GM18502 (cell line): ENCODE results near the gene PIGR.
A peak's percentile ranks its signal among the peaks of the same experiment; 100 is the strongest.

Experiments used
- ATAC-seq: cut with Tn5 transposase; IDR thresholded peaks from one replicate; pipeline ENCODE4 v1.9.1; 2021; ENCODE audit warnings: mild to moderate bottlenecking; ENCODE audit not compliant: unreplicated experiment, poor library complexity

Gene PIGR

DNA sequence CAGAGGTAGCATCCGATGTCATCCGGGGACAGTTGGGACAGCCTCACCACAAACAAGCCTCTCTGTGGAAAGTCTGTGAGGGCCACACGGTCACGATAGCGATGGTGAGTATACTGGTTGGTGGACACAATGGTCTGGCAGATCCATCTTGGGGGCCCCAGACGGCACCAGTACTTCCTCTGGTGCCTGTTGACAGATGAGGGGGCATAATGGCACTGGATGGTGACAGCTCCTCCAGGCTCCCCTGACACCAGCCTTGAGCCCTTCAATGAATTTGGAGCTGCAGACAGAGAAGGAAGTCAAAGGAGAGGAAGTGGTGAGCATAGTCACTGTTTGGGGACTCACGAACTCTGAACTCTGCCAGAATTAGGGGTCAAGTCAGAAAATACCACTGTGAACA lies 16.0 kb upstream of the PIGR start:
- no peak for ATAC-seq

DNA sequence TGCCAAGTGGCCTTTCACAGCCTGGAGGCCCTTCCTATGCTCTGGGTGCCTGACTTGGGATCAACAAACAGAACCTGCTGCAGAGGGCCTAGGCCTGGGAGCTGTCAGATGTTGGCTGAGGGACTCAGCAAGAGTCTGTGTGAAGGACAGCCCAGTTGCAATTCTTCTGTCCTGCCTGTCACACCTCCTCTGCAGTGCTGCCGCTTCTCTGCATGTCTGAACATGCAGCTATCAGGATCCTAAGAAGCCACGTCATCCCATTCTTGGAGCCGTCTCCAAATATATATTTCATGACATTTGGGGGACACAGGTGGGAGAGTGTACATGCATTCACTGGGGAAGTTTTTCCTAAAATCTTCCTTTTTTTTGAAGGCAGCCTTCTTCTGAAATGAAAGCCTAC lies 15.4 kb upstream of the PIGR start:
- ATAC-seq, result no peak

DNA sequence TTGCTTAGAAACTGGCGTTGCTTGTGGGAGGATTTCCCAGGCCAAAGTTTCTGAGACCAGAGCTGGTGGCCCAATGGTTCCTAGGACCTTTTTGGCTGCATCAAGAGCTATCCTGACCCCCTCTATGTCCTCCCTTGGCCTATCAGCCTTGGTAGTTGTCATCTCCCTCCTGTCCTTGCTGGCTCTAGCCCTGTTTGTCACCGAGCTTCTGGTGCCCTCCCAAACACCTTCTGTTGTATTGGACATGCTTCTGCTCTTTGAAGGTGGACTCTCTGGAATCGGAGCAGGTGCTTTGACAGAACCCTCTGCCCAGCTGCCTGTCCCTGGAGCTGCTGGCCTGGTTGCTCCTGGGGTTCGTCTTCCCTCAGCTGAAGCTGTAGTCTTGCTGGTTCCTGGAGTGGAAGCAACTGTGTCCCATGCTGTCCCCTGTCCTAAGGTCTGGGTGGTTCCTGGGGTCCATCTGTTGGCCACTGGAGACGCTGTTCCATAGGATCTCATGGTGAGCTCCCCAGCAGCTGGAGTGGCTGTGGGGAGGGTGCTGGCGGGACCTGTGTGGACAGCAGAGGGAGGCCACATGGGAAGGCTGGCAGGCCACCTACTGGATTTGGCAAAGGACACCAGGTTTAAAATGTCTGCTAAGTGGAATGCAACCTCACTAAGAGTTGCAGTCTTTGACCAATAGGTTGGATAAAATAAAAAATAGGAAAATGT lies 14.6 kb upstream of the PIGR start:
- no peak for ATAC-seq

DNA sequence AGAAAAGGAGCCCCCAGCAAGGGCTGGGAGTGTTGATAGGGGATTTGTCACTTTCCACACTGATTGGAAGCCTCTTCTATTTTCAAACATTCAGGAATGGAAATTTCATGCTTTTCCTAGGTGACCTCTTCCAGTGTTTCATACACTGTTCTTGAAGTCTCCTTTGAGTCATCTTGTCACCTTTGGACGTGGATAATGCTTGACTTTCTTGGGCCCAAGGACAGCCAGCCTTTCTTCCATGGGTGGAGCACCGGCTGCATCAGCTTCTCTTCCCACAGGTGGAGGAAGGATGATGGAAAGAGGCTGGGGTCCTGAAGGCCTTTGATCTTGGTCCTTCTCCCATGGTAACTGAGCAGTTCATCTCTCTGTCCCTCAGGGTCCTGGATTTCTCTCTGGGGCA lies 11.9 kb upstream of the PIGR start:
- no peak for ATAC-seq

DNA sequence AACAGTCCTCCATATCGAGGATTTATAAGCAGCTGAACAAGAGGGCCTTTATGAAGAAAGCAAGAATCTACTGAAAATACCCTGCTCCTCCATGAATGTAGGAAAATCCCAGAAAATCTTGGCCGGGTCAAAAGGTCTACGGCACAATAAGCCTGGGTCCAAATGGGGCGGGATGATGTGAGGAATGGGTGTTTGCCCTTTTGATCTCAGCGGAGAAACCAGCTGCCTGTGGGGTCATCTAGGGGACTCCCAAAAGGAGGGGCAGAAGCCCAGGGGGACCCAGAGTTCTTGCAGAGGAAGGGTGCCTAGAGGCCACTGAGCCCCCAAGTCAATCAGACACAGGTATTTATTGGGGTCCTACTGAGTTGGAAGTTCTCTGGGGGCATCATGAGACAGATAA lies 11.4 kb upstream of the PIGR start:
- no peak for ATAC-seq

DNA sequence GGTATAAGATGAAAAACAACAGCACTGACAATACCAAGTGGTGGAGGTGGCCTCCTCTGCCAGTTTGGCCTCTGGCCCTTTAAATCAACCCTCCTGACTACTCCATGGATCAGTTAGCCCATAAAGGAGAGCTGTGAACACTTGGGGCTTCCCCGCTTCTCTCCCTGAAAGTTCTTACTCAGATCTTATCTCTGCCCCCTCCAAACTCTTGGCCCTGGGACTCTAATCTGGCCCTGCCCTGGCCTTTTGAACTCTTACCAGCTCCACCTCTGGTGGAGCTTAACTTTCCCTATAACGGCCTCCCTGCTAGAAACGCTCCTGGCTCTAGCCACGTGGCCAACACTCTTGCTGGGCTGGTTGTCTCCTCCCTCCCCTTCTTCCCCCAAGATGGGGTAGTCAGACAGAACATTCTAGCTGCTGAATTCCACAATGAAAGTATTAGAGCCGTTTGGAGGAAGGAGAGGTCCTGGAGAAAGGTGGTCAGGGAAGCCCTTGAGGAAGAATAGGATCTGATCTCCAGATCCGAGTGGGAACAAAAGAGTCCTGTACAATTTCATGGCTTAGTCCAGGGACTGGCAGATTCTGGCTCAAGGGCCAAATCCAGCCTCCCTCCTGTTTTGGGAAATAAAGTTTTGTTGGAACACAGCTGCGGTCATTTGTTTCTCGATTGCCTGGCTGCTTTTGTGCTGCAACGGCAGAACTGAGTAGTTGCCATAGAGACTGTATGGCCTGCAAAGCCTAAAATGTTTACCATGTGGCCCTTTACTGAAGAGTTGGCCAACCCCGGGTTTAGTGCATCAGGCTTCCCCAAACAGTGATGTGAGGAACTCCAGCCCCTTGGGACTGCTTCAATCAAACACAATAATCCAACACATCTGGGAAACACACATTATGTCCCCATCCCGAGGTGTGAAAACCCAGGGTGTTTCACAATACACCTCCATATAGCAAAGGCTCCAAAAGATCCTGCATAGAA lies 9.5 kb upstream of the PIGR start:
- ATAC-seq, result peak; percentile 49

DNA sequence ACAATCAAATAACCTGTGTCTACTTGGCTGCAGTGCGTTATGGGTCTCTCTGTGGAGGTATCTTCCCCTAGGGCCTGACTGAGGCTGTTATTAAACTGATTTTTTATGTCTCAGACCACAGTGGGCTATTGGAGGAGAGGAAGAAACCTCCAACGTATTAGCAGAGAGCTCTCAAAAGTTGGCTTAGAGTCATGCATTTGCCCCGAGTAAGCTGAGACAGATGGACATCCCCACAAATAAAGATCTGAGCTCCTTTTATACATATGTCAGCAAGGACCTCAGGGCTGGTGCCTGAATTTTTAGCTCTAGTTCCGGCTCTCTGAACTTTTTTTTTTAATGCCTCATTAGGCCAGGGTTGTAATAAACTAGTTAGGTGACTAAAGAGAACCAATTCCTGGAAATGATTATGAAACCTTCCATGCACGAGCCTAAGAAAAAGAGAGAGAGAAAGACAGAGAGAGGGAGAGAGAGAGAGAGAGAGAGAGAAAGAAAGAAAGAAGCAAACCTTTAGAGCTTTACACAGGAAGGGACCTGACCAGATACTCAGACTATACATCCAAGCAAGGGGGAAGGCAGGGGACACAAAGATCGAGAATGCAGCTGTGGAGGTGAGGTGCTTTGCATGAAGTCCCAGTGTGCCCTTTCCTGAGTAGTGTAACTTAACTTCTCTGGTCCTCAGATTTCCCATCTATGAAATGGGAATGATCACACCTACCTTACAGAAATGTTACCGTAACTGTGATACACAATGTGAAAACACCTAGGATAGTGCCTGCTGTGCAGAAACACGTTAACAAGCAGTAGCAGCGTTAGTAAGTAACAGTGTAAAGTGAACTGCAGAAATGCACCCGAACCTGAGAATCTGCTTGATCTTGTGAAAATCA lies 8.4 kb upstream of the PIGR start:
- ATAC-seq, result no peak

DNA sequence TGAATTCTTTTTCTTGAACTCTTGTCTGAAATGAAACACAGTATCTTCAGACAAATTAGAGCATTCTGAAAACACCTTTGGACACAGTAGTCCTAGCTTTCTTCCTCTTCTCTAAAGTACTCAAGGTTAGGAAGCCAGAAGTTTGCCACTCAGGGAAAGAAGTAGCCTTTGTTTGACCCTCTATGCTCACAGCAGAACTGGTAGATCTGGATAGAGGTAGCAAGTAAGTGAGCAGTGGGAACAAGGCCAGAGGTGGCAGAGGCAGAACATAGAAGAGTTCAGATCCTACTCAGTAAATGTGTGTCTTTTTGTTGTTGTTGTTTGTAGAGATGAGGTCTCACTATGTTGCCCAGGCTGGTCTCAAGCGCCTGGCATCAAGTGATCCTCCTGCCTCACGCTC lies 7.4 kb upstream of the PIGR start:
- ATAC-seq, result no peak

DNA sequence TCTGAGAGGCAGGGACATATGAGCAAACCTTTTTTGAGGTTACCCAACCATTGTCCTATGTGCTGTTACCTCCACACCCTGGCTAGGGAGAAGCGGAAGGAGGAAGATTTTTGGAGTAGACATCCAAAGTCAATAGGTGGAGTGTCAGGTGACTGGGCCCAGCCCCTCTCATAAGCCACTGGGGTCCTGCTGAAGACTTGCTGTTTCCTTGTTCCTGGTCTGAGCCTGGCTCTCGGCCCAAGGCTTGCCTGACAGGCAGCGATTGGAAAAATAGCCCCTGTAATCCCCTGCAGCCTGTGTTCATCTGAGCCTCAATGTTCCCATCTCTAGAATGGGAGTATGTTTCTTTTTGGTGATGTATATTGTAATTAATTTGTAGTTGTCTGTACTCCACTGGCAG lies 6.9 kb upstream of the PIGR start:
- no peak for ATAC-seq

DNA sequence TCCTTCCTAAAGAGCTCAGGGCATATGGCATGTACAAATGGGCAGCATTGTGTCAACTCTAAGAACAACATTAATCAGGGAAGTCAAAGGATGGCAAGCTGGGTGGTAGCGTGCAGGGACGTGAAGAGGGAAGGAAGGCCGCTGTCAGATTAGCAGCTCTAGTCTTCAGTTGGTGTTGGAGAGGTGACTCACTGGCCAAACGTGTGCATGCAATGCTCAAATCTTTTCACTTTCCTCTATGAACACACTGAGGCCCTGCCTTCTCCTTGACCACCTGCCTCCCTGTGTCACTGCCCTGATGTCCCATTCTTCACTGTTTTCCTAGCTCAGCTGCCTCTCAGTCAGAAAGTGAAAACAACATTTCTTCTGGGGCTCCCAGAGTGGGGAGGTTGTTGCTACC lies 5.9 kb upstream of the PIGR start:
- ATAC-seq, result no peak

DNA sequence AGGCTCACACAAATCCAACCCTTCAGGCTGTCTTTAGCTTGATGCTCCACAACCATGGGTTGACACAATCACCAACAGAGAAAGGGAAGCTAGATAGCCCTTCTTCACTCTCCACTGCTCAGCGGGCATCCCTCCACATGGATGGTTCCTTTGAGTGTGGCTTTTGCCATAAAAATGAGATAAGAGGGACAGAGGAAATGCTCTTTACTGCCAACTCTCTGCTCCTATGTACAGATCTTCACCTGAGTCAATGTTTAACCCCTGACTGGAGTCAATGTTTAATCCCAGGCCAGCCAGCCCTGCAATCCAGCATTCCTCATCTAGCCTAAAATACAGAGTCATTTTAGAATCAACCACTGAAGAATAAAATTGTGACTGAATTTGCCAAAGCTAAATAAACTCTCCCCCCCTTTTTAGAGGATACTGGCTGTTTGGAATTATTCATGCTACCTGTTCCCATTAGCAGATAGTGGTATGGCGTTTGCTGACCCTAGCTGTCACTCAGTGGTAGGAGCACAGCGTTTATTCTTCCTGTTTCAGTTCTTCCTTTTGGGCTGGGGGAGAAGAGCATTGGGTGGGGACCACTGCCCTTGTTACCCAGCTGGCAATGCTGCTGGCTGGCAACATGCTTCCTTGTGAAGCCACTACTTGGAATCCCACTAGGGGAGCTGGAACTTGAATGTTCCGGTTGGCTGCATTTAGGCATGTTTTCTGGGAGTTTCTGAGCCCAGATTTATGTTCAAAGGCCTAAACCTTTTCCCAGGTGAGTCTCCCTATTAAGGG lies 5.2 kb upstream of the PIGR start:
- ATAC-seq, result no peak

DNA sequence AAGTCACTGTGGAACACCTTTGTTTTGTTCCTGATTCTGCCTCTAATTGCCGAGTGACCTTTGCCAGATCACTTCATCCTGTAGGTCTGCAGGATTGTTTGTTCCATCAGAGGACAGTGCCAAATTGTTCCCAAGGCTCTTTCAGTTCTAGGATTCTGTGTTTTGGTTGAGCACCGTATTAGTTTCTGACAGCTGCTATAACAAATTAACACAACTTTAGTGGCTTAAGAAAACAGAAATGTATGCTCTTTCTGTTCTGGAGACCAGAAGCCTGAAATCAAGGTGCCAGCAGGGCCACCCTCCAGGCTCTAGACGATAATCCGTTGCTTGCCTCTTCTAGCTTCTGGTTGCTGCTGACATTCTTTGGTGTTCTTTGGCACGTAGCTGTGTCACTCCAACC lies 3.4 kb upstream of the PIGR start:
- no peak for ATAC-seq

DNA sequence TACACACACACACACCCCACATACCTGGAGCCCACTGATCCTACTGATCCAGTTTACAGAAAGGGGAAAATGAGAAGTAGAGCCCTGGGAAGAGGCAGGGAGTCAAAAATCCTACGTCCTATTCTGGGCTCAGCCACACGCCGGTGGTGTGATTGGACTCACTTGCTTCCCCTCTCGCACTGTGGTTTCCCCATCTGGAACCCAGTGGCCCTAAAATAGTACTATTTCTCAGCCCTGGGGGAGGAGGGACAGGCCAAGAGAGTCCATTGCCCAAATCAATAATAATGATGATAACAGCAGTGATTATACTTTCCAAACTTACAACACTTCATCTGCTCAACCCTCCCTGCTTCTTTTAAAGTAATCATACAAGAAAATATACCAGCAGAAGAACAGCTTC lies 2.9 kb upstream of the PIGR start:
- no peak for ATAC-seq

DNA sequence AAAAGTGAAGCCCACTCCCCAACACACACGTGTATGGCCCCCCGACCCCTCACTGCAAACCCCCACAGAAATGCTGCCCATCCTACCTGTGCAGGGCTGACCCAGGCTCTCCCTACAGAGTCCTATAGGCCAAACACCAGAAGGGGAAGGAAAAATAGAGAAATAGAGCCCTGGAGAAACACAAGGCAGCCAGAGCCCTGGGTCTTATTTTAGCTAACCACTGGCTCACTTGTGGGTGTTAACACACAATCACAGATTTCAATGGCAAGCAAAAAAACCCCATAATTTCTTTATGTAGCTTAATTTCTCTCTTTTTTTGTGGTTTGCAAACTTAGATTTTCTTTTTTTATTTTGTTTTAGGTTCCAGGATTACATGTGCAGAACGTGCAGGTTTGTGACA lies 989 bp upstream of the PIGR start:
- ATAC-seq, result no peak

DNA sequence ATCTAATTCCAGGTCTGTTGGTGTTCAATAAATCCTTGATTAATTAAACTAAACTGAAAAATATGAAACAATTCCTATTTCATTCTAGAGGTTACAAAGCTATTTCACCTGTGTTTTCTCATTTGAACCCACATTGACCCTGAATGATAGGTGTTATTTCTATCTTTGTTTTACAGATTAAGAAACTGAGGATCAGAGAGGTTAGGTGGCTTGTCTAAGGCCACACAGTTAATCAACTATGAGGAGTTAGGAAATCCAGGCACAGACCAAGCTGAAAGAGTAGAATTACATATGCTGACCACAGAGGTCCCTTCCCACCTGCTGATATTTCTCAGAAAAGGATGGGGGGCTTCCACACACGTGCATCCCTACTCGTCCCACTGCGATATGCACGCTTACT lies 487 bp downstream of the PIGR start:
- ATAC-seq, result no peak

DNA sequence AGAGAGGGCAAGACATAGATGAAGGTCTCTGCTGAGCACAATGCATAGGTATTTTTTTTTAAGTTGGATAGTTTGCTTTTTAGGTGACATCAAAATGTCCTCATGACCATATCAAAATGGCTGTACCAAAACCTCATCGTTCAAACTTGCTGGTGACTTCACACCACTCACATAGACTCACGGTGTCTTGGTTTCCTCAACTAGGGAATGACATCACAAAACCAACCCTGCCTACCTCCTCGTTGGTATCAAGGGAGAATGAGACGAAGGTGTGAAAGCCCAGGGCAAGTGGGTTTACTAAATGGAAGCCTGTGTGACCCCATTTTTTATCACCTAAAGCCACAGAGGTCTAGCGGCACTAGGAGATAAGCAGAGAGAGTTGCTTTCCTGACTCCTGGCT lies 1.6 kb downstream of the PIGR start:
- ATAC-seq, result no peak

DNA sequence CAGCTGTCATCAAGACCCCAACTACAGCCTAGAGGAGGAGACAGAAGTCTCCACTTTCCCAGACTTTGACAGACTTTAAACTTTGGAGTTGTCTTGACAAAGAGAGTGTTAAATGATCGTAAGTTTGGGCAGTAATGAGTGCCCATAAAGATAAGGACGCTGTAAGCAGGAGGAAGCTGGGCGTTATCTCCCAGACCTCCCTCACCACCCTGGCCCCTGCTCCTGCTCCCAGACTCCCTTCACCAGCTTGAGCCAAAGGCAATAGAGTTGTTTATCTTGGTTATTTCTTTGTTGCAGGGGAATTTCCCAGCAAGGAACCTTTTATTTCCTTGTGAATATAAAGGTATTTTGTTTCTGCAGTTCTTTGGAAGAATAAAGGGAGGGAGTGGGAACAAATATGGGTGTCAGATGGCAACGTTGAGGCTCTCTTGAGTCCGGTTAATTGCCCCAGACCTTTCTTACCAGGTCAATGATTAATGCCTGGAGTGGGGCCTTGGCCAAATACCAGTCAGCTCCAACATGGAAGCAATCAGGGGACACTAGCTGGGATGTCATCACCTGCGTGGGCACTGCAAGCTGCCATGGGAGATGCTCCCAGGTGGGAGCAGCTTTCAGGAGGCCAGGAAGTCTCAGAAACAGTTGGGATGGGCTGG lies 4.4 kb downstream of the PIGR start:
- ATAC-seq, result no peak

DNA sequence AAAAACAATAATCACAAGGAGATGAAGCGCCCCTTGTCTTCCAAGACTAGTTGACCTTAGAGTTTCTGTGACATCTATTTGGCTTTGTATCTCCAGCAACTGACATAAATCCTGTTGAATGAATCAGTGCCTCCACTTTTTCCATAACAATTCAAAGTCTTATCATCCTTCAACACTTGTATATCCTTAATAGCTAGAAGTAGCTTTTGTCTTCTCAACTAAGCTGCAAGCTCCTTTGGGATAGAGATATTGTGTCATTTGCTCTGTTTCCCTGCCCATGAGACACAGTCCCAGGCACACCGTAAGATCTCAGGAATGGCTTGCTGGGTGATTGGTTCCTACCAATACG lies 5.7 kb downstream of the PIGR start:
- no peak for ATAC-seq

DNA sequence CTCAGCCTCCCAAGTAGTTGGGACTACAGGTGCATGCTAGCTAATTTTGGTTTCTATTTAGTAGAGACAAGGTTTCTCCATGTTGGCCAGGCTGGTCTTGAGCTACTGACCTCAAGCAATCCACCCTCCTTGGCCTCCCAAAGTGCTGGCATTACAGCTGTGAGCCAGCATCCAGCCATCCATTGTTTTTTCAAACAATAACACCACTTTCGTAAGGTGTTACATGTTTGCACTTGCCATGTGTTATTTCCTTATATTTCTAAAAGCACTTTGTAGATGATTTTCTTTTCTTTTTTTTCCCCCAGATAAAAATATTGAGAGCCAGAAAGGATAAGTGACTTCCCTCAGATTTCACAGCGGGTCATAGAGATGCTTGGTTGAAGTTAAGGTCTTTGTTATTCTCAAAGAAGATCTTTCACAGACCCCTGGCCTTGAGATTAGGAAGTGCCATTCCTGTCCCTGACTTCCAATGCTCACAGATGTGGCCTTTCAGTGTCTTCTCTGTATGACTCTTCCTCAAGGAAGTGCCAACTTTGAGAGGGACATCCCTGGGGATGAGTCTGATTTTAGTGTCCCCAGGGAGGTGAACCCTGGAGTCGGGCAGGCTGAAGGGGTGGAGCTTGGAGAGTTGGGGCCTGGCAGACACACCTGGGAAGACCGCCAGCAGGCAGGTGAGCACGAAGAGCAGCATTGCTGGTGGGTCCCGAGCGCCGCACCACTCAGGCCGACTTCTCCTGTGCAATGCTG lies 6.3 kb downstream of the PIGR start:
- no peak for ATAC-seq
